ENCODE results near the gene RPL19. TPM values are rescaled to one million over a fixed set of nuclear protein-coding genes. Genes with fewer than 3 reads are reported as not detected.
"Not testable (repeated sequence)": the region's sequence is repeated elsewhere in the genome, so short reads cannot be mapped to it uniquely, and the experiment has no call there.

RPL19 gene
- total RNA-seq, 2 donors from 2014 or later, result 1,055 to 1,074 TPM

DNA sequence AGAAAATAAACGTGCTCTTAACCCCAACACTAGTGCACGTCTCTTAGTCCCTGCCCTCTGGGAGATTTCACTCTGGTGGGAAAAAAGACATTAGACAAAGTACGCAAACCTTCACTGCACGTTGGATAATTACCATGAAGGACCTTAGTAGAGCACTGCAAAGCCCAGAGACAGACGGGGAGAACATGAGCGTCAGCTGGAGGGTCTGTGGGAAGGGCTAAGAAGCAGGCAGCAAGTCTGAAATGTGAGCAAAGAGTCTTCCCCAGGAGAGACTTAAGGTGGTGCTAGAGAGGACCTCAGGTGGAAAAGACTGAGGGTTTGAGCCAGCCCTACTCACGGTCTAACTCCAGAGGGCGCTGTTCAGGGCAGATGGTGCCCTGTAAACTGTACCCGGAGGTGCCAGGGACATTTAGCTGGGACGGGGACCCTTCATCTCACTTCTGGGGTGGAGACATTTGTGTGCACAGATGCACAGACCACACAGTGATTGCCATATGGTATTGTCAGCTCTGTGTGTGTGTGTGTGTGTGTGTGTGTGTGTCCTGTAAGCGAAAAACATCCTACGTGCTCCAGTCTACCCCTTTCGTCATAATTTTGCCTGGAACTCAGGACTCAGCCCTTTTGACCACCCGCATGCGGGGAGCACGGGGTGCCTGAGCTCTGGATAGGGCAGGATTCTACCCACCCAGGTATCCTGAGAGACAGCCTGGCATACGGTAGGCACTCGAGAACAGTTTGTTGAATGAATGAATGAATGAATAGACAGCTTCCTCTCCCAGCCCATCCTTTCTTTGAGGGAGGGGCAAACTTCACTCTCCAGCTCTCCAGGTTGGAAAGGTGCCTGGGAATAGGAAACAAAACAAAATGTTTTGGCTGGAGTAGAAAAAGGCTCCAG is 35.7 kb downstream of the RPL19 start:
- intact Hi-C loops (cut with DNase I), result no loop called here
- DNase-seq, result no peak
- peak in 1 of 2 donors; percentile 13 for ATAC-seq

DNA sequence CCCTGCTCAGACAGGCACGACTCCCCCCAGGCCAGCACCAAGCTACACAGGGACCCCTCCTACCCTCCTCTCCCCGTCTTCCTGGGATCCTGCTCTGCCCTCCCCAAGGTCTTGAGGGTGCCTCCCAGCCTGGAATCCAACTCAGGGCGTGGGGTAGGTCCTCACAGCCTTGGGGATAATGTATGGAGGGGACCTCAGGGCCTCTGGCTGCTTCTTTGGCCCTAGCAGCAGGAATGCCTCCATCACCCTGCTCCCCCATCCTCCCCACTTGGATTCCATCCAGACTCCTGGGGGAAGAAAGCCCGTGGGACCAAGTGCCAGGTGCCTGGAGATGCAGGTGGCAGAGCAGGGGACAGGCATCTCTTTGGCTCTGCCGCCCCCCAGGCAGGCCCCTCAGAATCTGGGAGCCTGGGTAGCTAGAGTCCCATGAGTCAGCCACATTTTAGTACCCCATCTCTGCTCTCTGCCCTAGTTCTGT is 36.4 kb downstream of the RPL19 start:
- intact Hi-C loops (cut with DNase I), result no loop called here
- no peak for DNase-seq
- no peak for ATAC-seq

GRCh38 chr17:39236981-39237441 is 36.9 kb downstream of the RPL19 start:
- intact Hi-C loops (cut with DNase I), result no loop called here
- no peak for ATAC-seq

DNA sequence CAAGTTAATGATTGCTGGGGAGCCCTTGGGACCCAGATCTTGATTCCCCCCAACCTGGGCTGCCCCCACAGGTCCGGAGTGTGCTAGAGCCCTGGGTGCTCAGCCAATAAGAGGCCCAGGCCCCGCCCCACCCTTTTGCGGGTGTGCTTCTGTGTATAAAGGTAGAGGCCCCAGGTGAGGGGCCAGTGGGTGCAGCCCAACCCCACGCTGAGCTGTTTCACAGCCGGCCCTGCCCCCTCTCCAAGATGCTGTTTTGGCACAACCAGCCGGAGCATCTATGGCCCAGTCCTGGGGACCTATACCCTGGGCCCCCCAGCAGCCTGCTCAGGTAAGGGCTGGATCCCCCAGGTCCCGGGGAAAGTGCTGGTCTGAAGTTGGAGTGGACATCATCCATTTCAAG is 37.5 kb downstream of the RPL19 start:
- intact Hi-C loops (cut with DNase I), result no loop called here
- DNase-seq (no peak), ATAC-seq (no peak)

More at GRCh38 chr17:39236981-39237441, 36.9 kb downstream of the RPL19 start:
- no peak for DNase-seq

DNA sequence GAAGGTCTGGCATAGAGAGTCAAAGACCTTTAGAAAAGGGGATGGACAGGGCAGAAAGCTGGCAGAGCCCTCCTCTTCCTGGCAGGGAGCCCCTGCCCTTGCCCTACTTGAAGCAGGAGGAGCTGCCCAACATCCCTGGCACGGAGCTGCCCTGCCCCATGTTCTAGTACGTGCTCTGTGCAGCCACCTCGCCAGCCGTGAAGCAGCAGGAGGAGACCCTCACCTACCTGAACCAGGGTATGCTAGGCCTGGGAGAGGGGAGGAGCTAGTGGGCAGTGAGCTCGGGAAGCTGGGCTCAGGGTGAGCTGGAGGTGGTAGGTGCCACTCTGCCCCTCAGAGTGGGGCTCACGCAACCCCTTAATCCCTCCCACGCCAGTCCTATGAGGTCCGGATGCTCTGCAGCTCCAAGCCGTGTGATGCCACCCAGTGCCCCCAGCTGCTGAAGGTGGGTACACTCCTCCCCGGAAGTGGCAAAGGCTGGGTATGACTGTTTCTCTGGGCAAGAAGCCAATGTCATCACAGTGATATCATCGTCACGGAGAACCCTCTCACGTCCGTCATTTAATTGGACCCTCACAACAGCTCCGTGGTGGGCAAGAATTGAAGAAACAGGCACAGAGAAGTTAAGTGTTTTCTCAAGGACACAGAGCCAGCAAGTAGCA is 38.4 kb downstream of the RPL19 start:
- intact Hi-C loops (cut with DNase I), result no loop called here

GRCh38 chr17:39239640-39240314 is 39.7 kb downstream of the RPL19 start:
- peak; percentile 45 for DNase-seq
- intact Hi-C loops (cut with DNase I), result loop anchor here in 1 of 2 donors (5.0 kb wide), 2 partner anchors 32 to 257 kb away; no protein-coding TSS in a partner anchor
- ATAC-seq, result peak in 1 of 2 donors; percentile 16

More for the DNA sequence above, 38.4 kb downstream of the RPL19 start:
- ATAC-seq (peak; percentile 67 to 77), DNase-seq (peak; percentile 52)

- intact Hi-C loops (cut with DNase I), result loop anchor here in 1 of 2 donors (5.0 kb wide), 2 partner anchors 33 to 258 kb away; no protein-coding TSS in a partner anchor
- no peak for ATAC-seq
- no peak for DNase-seq
Measured at GRCh38 chr17:39240631-39241030, 40.5 kb downstream of the RPL19 start.

GRCh38 chr17:39243155-39243554 is 43.1 kb downstream of the RPL19 start:
- ATAC-seq (no peak), DNase-seq (no peak)
- intact Hi-C loops (cut with DNase I), result loop anchor here in 1 of 2 donors (5.0 kb wide), 2 partner anchors 36 to 261 kb away; no protein-coding TSS in a partner anchor

DNA sequence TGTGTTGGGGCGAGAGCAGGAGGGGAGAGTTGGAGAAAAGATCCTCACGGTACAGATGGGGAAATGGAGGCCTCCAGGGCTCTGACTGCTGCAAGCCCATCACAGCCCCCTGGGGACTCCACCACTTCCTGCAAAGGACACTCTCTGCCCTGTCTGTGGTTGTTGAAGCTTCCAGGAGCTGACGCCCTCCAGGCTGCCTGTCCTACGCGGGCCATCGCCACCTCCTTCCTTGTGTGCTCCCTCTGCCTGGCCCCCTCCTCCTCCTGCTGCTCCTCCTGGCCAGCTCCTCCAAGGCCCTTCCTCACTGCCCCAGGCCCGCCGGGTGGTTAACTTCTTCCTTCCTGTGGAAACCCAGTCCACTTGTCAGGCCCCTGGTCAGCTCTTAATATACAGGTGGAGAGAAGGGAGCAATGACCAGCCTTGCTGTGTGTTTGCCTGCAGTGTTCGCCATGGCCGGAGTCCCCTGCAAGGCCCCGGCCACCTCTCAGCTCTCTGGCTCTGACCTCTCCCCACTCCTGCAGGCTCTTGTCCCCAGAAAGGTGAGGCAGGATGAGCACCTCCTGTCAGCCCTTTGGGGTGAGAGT is 44.0 kb downstream of the RPL19 start:
- DNase-seq (no peak), ATAC-seq (peak in 1 of 2 donors; percentile 6)
- intact Hi-C loops (cut with DNase I), result loop anchor here in 1 of 2 donors (5.0 kb wide), 2 partner anchors 37 to 262 kb away; no protein-coding TSS in a partner anchor

DNA sequence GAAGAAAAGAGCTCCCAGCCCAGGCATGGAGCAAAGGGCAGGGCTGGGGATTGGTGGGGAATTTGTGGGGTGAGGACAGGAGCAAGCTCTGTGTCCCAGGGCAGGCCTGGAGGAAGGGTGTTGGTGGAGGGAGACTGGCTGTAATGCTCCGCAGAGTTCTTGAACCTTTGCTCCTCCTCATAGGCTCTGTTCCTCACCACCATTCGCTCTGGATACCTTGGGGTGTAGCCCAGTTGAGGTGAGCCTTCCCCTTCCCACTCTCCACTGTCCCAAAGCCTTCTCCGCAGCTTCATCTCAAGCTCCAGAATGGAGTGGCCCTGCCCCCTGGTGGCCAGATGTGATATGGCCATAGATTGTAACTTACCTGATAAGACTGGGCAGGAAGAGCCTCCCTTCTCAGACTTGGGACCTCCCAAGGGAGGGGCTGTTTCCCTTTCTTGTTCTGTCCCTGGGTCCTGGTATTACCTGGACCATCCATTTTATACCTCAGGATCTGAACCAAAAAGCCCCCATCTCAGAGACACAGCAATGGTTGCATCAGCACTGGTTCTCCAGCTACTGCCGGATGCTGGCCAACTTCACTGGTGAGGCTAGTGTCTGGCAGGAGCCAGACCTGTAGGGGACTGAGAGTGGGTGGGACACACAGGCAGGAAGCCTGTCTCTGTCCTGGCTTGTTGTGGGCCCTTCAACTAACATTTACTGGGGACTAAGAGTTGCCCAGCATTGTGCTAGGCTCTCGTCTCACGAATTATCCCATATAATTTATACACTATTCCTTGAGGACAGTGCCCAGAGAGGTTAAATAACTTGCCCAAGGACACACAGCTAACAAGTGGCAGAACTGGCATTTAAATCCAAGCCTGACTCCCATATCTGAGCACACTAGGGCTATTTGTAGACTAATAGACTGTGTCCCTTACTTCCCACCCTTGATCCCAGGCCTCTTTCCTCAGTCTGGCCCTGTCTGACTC is 44.8 kb downstream of the RPL19 start:
- peak; percentile 89 to 91 for ATAC-seq
- peak; percentile 86 for DNase-seq
- intact Hi-C loops (cut with DNase I), result loop anchor here in 1 of 2 donors (5.0 kb wide), 2 partner anchors 38 to 263 kb away; no protein-coding TSS in a partner anchor

- ATAC-seq (no peak), DNase-seq (no peak)
- intact Hi-C loops (cut with DNase I), result no loop called here
Measured at GRCh38 chr17:39246274-39246673, 46.2 kb downstream of the RPL19 start.

GRCh38 chr17:39250076-39250475 is 50.0 kb downstream of the RPL19 start:
- ATAC-seq; intact Hi-C loops (cut with DNase I); DNase-seq: not testable (repeated sequence)

GRCh38 chr17:39251997-39252396 is 51.9 kb downstream of the RPL19 start:
- ATAC-seq (no peak), DNase-seq (no peak)
- intact Hi-C loops (cut with DNase I), result no loop called here

DNA sequence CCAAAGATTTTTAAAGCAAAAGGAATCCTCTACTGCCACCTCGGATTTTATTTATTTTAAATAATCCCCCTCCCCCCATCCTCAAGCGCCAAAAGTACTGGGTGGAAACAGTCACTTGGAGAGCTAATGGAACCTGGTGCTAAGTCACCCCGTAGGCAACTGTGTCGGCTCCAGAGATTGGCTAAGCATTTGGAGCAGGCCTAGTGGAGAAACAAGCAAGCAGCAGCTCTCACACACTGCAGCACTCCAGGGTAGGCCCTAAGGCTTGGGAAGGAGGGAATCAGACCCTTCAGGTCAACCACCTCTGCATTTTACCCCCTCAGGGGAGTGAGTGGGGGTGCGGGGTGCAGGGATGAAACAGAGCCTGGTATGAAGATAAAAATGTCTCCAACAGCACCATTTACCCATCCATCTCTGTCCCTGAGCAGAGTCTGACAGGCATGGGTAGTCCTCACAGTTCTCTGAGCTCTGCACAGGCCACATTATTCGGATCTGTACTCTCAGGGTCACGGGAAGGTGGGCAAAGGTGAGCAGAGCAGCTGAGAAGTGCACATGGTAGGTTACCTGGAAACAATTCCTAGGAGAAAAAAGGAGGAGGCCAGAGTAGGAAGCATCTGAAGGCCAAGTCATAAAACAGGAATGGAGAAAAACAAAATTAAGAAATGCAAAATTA is 52.8 kb downstream of the RPL19 start:
- no peak for DNase-seq
- intact Hi-C loops (cut with DNase I), result no loop called here
- no peak for ATAC-seq
